GM12878 (cell line): ENCODE measurements around the gene NUDT14.

Source experiments
- CBX5 ChIP-seq: sonication (generic); IDR thresholded peaks from 2 replicates; pipeline ENCODE4 v1.6.1; 2016; ENCODE audit warnings: low read depth, moderate library complexity, mild to moderate bottlenecking, inconsistent platforms
- EGR1 ChIP-seq, 2 experiments: IDR thresholded peaks; 1 replicate in 1 of 2; 2 replicates in 1 of 2; pipeline ENCODE4 v1.6.1; 2011 to 2012; ENCODE audit warnings: low read depth in 2 of 2, low read length in 2 of 2, borderline replicate concordance in 1 of 2, mild to moderate bottlenecking in 1 of 2, moderate library complexity in 1 of 2
- GABPA ChIP-seq: IDR thresholded peaks from 2 replicates; pipeline ENCODE4 v1.6.1; 2014; ENCODE audit warnings: antibody characterized with exemption, low read depth, mild to moderate bottlenecking, inconsistent platforms
- JUND ChIP-seq: IDR thresholded peaks from 2 replicates; pipeline ENCODE4 v1.6.1; 2012; ENCODE audit warnings: low read depth, mild to moderate bottlenecking, low read length, improper control_type of control experiment, moderate library complexity
- MXI1 ChIP-seq: fragments of 150-350 bp; IDR thresholded peaks from 2 replicates; pipeline ENCODE4 v1.6.1; 2011; ENCODE audit warnings: low read depth, mild to moderate bottlenecking, inconsistent platforms, low read length, improper control_type of control experiment
- MYC ChIP-seq: IDR thresholded peaks from 2 replicates; pipeline ENCODE4 v1.6.1; 2011; ENCODE audit warnings: mild to moderate bottlenecking, low read length, moderate library complexity, inconsistent platforms; ENCODE audit not compliant: insufficient read depth, insufficient replicate concordance, insufficient read length, severe bottlenecking
- POLR2A ChIP-seq: IDR thresholded peaks from 2 replicates; pipeline ENCODE4 v1.6.1; 2011; ENCODE audit warnings: low read depth, mild to moderate bottlenecking, low read length
- RAD21 ChIP-seq: IDR thresholded peaks from 2 replicates; pipeline ENCODE4 v1.6.1; 2011; ENCODE audit warnings: mild to moderate bottlenecking, low read depth, low read length, moderate library complexity; ENCODE audit not compliant: insufficient read depth
- TF ChIP-seq, protein P1 (sequence below), 3 experiments: IDR thresholded peaks in 2 of 3; conservative IDR thresholded peaks in 1 of 3; 2 replicates each; pipeline ENCODE4 v1.5.1; 2011; ENCODE audit warnings: low read depth in 3 of 3, low read length in 3 of 3, mild to moderate bottlenecking in 3 of 3, control low read depth in 2 of 3, moderate library complexity in 2 of 3, inconsistent platforms in 1 of 3, mixed read lengths in 1 of 3; ENCODE audit not compliant: control insufficient read depth in 2 of 3, insufficient read depth in 1 of 3; ENCODE audit errors: extremely low read depth in 1 of 3
- TF ChIP-seq, protein P2 (sequence below): fragments of 450-650 bp; formaldehyde crosslinking; IDR thresholded peaks from 2 replicates; pipeline ENCODE4 v1.4.0; 2020; ENCODE audit warnings: mild to moderate bottlenecking, moderate library complexity
- TF ChIP-seq, protein P3 (sequence below): fragments of 450-650 bp; IDR thresholded peaks from 2 replicates; pipeline ENCODE4 v1.6.1; 2017; ENCODE audit warnings: mild to moderate bottlenecking
- TF ChIP-seq, protein P4 (sequence below): IDR thresholded peaks from 2 replicates; pipeline ENCODE4 v1.6.1; 2012; ENCODE audit warnings: low read length, inconsistent platforms

DNA sequence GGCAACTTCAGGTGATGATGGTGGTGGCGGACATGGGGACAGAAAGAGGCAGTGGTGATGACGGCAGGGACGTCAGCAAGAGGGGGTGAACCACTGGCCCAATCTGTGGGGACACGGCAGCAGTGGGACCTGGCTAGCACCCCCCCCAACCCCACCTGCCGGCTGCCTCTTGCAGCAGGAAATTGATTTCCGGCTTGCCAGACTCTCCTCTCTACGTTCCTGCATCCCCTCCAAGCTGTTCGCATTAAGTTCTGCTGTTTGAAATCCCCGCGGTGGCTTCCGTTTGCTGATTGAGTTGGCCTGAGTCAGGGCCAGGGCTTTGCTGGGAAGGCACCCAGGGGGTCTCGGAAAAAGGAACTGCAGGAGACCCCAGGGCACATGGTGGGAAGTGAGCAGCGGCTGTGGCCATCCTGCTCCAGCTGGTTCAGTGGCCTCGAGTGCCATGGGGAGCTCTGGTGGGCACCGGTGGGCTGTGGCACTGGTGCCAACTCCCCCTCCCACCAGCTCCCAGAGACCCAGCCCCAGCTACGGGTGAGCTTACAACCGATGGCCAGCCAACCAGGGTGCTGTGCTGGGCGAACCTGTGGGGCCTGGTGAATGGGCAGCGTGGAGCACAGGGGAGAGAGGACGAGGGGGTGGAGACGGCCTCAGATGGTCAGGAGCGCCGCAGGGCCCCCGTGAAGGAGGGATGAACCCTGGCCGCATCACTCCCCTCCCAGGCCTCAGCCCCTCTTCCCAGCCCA is 14.6 kb upstream of the NUDT14 start:
- no peak for TF ChIP-seq POLR2A
- TF ChIP-seq, protein P1, sequence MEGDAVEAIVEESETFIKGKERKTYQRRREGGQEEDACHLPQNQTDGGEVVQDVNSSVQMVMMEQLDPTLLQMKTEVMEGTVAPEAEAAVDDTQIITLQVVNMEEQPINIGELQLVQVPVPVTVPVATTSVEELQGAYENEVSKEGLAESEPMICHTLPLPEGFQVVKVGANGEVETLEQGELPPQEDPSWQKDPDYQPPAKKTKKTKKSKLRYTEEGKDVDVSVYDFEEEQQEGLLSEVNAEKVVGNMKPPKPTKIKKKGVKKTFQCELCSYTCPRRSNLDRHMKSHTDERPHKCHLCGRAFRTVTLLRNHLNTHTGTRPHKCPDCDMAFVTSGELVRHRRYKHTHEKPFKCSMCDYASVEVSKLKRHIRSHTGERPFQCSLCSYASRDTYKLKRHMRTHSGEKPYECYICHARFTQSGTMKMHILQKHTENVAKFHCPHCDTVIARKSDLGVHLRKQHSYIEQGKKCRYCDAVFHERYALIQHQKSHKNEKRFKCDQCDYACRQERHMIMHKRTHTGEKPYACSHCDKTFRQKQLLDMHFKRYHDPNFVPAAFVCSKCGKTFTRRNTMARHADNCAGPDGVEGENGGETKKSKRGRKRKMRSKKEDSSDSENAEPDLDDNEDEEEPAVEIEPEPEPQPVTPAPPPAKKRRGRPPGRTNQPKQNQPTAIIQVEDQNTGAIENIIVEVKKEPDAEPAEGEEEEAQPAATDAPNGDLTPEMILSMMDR (IDR thresholded peaks at IDR 0.05 in 2 of 3, conservative IDR thresholded peaks at IDR 0.05 in 1 of 3; ENCODE audit: control insufficient read depth in 2 of 3, extremely low read depth in 1 of 3, insufficient read depth in 1 of 3, low read depth in 3 of 3, low read length in 3 of 3): no peak
- TF ChIP-seq MYC: no peak
- no peak for TF ChIP-seq MXI1
- TF ChIP-seq, protein P2, sequence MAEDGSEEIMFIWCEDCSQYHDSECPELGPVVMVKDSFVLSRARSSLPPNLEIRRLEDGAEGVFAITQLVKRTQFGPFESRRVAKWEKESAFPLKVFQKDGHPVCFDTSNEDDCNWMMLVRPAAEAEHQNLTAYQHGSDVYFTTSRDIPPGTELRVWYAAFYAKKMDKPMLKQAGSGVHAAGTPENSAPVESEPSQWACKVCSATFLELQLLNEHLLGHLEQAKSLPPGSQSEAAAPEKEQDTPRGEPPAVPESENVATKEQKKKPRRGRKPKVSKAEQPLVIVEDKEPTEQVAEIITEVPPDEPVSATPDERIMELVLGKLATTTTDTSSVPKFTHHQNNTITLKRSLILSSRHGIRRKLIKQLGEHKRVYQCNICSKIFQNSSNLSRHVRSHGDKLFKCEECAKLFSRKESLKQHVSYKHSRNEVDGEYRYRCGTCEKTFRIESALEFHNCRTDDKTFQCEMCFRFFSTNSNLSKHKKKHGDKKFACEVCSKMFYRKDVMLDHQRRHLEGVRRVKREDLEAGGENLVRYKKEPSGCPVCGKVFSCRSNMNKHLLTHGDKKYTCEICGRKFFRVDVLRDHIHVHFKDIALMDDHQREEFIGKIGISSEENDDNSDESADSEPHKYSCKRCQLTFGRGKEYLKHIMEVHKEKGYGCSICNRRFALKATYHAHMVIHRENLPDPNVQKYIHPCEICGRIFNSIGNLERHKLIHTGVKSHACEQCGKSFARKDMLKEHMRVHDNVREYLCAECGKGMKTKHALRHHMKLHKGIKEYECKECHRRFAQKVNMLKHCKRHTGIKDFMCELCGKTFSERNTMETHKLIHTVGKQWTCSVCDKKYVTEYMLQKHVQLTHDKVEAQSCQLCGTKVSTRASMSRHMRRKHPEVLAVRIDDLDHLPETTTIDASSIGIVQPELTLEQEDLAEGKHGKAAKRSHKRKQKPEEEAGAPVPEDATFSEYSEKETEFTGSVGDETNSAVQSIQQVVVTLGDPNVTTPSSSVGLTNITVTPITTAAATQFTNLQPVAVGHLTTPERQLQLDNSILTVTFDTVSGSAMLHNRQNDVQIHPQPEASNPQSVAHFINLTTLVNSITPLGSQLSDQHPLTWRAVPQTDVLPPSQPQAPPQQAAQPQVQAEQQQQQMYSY (CRISPR knock-in tag): no peak
- TF ChIP-seq JUND: no peak
- TF ChIP-seq, protein P3, sequence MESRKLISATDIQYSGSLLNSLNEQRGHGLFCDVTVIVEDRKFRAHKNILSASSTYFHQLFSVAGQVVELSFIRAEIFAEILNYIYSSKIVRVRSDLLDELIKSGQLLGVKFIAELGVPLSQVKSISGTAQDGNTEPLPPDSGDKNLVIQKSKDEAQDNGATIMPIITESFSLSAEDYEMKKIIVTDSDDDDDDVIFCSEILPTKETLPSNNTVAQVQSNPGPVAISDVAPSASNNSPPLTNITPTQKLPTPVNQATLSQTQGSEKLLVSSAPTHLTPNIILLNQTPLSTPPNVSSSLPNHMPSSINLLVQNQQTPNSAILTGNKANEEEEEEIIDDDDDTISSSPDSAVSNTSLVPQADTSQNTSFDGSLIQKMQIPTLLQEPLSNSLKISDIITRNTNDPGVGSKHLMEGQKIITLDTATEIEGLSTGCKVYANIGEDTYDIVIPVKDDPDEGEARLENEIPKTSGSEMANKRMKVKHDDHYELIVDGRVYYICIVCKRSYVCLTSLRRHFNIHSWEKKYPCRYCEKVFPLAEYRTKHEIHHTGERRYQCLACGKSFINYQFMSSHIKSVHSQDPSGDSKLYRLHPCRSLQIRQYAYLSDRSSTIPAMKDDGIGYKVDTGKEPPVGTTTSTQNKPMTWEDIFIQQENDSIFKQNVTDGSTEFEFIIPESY: no peak
- TF ChIP-seq, protein P4, sequence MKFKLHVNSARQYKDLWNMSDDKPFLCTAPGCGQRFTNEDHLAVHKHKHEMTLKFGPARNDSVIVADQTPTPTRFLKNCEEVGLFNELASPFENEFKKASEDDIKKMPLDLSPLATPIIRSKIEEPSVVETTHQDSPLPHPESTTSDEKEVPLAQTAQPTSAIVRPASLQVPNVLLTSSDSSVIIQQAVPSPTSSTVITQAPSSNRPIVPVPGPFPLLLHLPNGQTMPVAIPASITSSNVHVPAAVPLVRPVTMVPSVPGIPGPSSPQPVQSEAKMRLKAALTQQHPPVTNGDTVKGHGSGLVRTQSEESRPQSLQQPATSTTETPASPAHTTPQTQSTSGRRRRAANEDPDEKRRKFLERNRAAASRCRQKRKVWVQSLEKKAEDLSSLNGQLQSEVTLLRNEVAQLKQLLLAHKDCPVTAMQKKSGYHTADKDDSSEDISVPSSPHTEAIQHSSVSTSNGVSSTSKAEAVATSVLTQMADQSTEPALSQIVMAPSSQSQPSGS: no peak
- TF ChIP-seq EGR1 (IDR thresholded peaks at IDR 0.05; ENCODE audit: borderline replicate concordance in 1 of 2, low read depth in 2 of 2, low read length in 2 of 2): no peak
- TF ChIP-seq RAD21: no peak
- TF ChIP-seq GABPA: no peak
- no peak for TF ChIP-seq CBX5
